NCI-H1436 treated with DMSO at 0.1 percent for 48 hours (cell line): ENCODE data around the gene WDR7.

ENCODE experiments used
- DNase-seq: peaks from one replicate; lab custom pipeline; 2025; lab: John Stamatoyannopoulos, UW

Gene WDR7

GRCh38 chr18:56722518-56722917 lies 71.4 kb downstream of the WDR7 start:
- DNase-seq: no peak

- no peak for DNase-seq
Observed at GRCh38 chr18:56723068-56723467, 71.9 kb downstream of the WDR7 start.

DNA sequence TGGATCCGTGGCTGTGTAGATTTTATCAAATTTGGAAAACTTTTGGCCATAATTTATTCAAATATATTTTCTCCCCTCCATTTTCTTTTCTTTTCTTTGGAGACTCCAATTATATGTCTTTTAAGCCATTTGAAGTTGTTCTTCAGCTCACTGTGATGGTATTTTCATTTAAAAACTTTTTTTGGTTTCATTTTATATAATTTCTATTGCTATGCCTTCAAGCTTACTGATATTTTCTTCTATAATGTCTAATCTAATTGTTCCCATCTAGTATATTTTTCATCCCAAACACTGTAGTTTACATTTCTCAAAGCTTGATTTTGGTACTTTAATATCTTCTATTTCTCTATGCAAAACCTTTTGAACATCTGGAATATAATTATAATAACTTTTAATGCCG lies 72.5 kb downstream of the WDR7 start:
- DNase-seq: no peak

GRCh38 chr18:56726906-56727305 lies 75.7 kb downstream of the WDR7 start:
- no peak for DNase-seq

GRCh38 chr18:56727399-56727798 lies 76.2 kb downstream of the WDR7 start:
- no peak for DNase-seq

DNA sequence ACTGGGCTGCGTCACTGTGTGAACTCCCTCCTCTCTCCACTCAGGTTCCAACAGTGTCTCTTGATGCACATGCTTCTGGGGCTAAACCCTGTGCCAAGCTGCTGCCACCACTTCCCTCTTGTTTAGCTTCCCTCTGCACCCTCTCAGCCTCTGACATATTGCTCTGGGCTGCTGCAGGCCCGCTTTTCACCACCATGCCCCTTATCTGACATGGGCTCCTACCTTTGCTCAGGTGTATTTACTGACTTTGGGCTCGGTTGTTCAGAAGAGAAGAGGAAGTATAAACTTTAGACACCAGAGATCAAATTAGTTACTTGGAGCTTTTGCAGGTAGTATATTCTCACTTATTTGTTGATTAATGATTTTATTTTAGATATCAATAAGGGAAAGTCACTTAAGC lies 77.6 kb downstream of the WDR7 start:
- DNase-seq: no peak

DNA sequence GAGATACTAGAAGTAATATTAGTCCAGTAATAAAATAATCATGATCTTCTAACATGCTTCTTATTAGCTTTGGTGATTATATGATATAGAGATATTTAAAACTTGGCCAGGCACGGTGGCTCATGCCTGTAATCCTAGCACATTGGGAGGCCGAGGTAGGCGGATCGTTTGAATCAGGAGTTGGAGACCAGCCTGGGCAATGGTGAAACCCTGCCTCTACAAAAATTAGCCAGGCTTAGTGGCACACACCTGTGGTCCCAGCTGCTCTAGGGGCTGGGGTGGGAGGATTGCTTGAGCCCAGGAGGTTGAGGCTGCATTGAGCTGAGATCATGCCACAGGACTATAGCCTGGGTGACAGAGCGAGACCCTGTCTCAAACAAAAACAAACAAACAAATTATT lies 87.0 kb downstream of the WDR7 start:
- no peak for DNase-seq

GRCh38 chr18:56739731-56740130 lies 88.6 kb downstream of the WDR7 start:
- no peak for DNase-seq

DNA sequence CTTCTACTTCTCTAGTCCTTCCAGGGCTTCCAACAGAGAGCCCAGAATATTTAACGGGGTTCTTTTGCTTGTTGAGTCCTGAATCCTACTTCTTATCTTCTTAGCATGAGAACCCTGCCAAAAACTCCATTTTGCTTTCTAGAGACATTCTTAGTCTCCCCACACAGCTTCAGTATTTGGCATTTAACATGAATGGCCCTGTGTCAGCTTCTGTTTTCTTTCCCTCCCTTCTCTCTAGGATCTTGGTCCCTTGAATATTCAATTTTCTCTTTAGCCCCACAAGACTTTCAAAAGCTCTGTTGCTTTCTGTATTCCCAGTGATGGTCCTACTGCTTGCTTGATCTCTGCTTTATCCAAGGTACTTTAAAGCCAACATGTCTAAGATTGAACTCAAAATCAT lies 89.5 kb downstream of the WDR7 start:
- DNase-seq: no peak

GRCh38 chr18:56741685-56742084 lies 90.5 kb downstream of the WDR7 start:
- DNase-seq: no peak

GRCh38 chr18:56743115-56743514 lies 92.0 kb downstream of the WDR7 start:
- no peak for DNase-seq

- DNase-seq: no peak
Observed at GRCh38 chr18:56747032-56747658, 96.0 kb downstream of the WDR7 start.

GRCh38 chr18:56747857-56748256 lies 96.7 kb downstream of the WDR7 start:
- DNase-seq: no peak

DNA sequence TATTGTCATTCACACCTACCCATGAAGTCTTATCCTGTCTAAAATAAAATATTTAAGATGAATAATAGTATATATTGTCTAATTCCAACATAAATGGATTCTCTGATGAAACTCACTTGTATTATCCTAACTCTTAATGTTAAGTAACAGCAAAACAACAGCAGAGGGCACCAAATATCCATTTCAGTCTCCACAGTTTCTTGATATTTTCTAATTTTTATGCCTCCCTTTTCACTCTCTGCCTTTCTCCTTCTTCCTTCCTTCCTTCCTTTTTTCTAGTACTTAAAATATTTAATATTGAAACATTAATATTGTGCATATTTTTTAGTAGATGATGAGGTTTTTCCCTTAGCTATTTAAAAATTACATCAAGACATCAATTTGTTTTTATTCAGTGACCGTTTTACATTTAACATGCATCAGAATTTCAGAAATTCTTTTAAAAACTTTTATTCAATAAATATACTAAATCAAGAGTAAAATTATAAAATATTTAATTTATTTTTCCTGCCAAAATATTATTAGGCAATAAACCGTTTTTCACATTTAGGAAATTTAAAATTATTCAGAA lies 97.6 kb downstream of the WDR7 start:
- DNase-seq: no peak

GRCh38 chr18:56756966-56757365 lies 105.8 kb downstream of the WDR7 start:
- no peak for DNase-seq

DNA sequence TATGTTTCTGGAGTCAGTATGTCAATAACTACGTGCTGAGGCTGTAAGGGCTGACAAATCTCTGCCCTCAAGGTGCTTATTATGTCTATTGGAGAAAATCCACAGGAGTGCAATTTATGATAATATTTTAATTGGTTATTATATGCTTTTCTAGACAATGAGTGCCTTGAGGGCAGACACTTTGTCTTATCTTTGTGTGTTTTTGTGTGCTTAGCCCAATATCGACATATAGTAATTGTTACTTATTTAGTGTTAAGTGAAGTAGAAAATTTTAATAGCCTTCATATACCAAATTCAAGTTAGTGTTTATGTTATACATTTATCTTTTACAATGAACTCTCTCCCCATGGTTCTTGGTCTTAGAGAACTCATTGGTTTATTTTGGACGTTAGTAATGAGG lies 118.9 kb downstream of the WDR7 start:
- DNase-seq: peak; percentile 24

GRCh38 chr18:56770873-56771272 lies 119.7 kb downstream of the WDR7 start:
- no peak for DNase-seq

- DNase-seq: no peak
Observed at GRCh38 chr18:56775701-56776100, 124.5 kb downstream of the WDR7 start.

GRCh38 chr18:56787390-56787789 lies 136.2 kb downstream of the WDR7 start:
- no peak for DNase-seq

DNA sequence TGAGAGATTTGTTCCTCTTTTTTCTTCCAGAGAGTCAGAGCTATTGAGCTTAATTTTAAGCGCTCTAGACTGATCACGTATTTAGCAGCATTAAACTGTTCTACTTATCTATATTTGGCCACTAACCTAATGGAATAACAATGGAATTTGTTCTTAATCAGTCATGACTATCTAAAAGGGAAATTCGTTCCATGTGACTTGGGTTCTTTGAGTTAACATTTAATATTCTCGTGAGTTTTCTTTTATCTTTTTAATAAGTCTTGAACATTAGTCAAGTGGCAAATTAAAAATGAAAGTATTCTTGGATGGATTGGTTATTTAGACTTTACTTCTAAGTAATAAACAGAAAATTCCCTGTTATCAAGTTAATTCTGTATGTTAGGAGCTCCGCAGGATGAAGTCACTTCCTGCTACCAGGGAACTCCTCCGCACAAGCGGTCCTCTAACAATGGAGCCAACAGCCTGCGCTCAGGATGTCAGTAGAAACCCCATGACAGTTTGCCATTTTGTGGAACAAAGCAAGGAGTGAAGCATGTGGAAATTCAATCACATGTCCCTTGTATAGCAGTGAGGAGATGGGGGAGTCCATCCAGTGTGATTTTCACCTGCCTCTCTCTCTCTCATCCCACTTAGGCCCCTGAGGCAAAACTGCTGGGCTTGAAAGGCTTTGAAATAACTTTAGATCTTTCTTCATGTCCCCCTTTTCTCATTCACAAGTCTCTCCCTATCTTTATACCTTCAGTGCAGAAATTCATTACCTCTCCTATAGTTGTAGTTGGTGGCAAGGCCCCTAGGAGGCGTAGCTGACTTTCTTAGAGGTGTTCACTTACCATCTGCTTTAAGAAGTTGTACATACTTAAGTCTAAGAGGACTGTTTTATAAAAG lies 138.1 kb downstream of the WDR7 start:
- no peak for DNase-seq

- DNase-seq: no peak
Observed at GRCh38 chr18:56789889-56790180, 138.7 kb downstream of the WDR7 start.

- no peak for DNase-seq
Observed at GRCh38 chr18:56795381-56795780, 144.2 kb downstream of the WDR7 start.

- DNase-seq: no peak
Observed at GRCh38 chr18:56799756-56800155, 148.6 kb downstream of the WDR7 start.

DNA sequence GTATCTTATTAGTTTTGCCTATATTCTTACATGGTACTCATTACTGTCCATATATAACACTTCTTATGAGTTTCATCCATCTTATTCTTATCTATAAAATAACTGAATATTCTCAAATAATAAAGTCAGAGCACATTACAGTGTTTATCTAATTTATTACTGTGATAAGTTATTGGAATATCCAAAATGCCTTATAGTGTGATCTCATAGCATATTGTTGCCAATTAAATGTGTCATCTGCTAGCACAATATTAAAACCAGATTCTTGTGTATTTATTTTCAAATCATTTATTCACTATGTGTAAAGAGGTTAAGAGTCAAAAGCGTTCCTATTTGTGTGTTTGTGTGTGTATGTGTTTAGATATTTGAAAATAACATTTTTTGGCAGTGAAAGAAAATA lies 151.9 kb downstream of the WDR7 start:
- DNase-seq: no peak
